ENCODE data around the gene TRA2A. TPM values are rescaled to one million over a fixed set of nuclear protein-coding genes. Genes with fewer than 3 reads are reported as not detected.

TRA2A gene
- total and polyA plus RNA-seq, 10 of the 15 experiments (the other 5 are each of a cell fraction or from before 2014, with no cell fraction given), result 25.0 to 224 (median 91.3) TPM

DNA sequence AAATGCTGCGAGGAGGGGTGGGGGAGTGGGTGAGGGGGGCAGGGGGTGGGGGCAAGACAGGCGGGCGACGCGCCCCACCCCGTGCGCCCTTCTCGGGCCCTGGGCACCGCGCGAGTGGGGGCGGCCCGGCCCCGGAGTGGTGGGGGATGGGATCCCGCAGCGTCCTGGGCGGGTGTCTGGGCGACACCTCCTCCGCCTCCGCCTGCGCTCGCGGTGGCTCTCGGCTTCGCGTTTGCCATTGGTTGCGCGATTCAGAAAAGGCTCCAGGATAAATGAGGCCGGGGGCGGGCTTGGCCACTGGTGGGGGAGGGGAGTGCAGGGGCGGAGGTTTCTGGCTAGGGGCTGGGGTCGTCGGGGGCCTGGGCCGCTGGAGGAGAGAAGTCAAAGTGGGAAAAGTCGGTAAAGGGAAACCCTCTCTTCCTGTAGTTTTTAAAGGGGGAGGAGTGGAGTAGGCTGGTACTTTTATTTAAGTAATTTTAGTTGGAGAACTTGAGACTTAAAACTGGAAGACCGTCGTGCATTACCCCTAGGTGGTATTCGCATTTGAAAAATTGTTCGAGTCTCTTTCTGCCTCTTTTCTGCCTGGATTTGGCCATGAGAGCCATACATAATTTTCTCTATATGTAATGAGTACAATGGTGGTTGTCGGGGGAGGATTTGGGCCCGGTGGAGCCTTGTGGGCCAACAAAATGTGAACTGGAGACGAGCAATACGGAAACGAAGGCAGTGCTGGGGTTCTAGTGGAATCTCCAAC, 60.5 kb downstream of the TRA2A start:
- in situ Hi-C loops (cut with MboI), result no loop called here
- ATAC-seq (peak; percentile 54), FAIRE-seq (no peak), DNase-seq (ENCODE audit: low read depth, low spot score) (no peak)
- no peaks in the 10 kb centered on the region for H4K20me1 ChIP-seq (ENCODE audit: control insufficient read depth, insufficient read depth)
- peak overlapping the region; percentile 29 for H2AFZ ChIP-seq (ENCODE audit: control insufficient read depth, low read depth, low read length)
- POLR2A ChIA-PET, result no interaction called here
- H3K36me3 ChIP-seq (ENCODE audit: control insufficient read depth in 2 of 2, insufficient read depth in 2 of 2, low read length in 1 of 2), result no peaks in the 10 kb centered on the region
- H3K27ac ChIP-seq (ENCODE audit: control insufficient read depth, insufficient read depth), result peak overlapping the region; percentile 94
- H3K9ac ChIP-seq (ENCODE audit: control insufficient read depth, insufficient read depth, low read length), result peak overlapping the region; percentile 96
- peak overlapping the region; percentile 96 for H3K4me3 ChIP-seq
- intact Hi-C loops (cut with micrococcal nuclease; ENCODE audit: unreplicated experiment), result loop anchor here (2.0 to 5.0 kb wide), 5 partner anchors 60 to 289 kb away; partner anchors contain the start of genes CCDC126 and NUP42
- WGBS (ENCODE audit: insufficient coverage, insufficient replicate concordance, low lambda C conversion rate, missing lambda C conversion rate), result under 1% methylated on average over 33 of the region's 44 CpGs
- H3K9me3 ChIP-seq (replicated peaks; ENCODE audit: control insufficient read depth, insufficient read depth, low read length), result no peaks in the 10 kb centered on the region
- H3K4me2 ChIP-seq (ENCODE audit: control insufficient read depth, insufficient read depth), result peak overlapping the region; percentile 85
- H3K79me2 ChIP-seq (ENCODE audit: control insufficient read depth, insufficient read depth, low read length), result peaks cover 79% of the 10 kb centered on the region
- BruUV-seq (replicated peaks), result TSS peak; percentile 75
- SMC1A ChIA-PET (ENCODE audit: uncharacterized antibody, unreplicated experiment), result no interaction called here
- RAD21 ChIA-PET (ENCODE audit: unreplicated experiment), result interaction anchor here (1.8 kb wide), 1 partner anchor 172 kb away, joined by 9 read pairs; the partner anchor contains the start of gene MALSU1
- no peaks in the 10 kb centered on the region for H3K27me3 ChIP-seq (replicated peaks in 1 of 2; ENCODE audit: control insufficient read depth in 2 of 2, insufficient read depth in 2 of 2, low read length in 1 of 2)
- H3K4me1 ChIP-seq (ENCODE audit: control insufficient read depth, insufficient read depth, low read length), result no peaks in the 10 kb centered on the region
- CTCF ChIA-PET, result no interaction called here
- no peak for TF ChIP-seq POU2F2 (IDR thresholded peaks at IDR 0.05; ENCODE audit: borderline replicate concordance, low read depth, low read length)
- TF ChIP-seq NFIC (IDR thresholded peaks at IDR 0.05; ENCODE audit: low read depth, low read length), result peak; percentile 7; the same call in 1 of the 2 replicates
- peak; percentile 76 for TF ChIP-seq POLR2A (IDR thresholded peaks at IDR 0.05; ENCODE audit: low read depth, low read length)
- TF ChIP-seq SUZ12 (IDR thresholded peaks at IDR 0.05; ENCODE audit: unreplicated experiment), result no peak
- TF ChIP-seq RUNX3 (IDR thresholded peaks at IDR 0.05; ENCODE audit: low read length), result peak; percentile 48
- TF ChIP-seq IKZF2 (IDR thresholded peaks at IDR 0.05), result no peak; a peak in 1 of 4 replicates
- TF ChIP-seq RAD21 (IDR thresholded peaks at IDR 0.05; ENCODE audit: insufficient read depth, low read depth, low read length), result no peak
- no peak for TF ChIP-seq FOXM1 (IDR thresholded peaks at IDR 0.05; ENCODE audit: low read depth, low read length)
- no peak for TF ChIP-seq ASH2L (IDR thresholded peaks at IDR 0.05; ENCODE audit: borderline replicate concordance, low read depth)
- no peak for TF ChIP-seq ZSCAN29 (IDR thresholded peaks at IDR 0.05)
- no peak for TF ChIP-seq DPF2 (IDR thresholded peaks at IDR 0.05)
- no peak for TF ChIP-seq SREBF2 (IDR thresholded peaks at IDR 0.05; ENCODE audit: low read length)
- TF ChIP-seq, protein P1, sequence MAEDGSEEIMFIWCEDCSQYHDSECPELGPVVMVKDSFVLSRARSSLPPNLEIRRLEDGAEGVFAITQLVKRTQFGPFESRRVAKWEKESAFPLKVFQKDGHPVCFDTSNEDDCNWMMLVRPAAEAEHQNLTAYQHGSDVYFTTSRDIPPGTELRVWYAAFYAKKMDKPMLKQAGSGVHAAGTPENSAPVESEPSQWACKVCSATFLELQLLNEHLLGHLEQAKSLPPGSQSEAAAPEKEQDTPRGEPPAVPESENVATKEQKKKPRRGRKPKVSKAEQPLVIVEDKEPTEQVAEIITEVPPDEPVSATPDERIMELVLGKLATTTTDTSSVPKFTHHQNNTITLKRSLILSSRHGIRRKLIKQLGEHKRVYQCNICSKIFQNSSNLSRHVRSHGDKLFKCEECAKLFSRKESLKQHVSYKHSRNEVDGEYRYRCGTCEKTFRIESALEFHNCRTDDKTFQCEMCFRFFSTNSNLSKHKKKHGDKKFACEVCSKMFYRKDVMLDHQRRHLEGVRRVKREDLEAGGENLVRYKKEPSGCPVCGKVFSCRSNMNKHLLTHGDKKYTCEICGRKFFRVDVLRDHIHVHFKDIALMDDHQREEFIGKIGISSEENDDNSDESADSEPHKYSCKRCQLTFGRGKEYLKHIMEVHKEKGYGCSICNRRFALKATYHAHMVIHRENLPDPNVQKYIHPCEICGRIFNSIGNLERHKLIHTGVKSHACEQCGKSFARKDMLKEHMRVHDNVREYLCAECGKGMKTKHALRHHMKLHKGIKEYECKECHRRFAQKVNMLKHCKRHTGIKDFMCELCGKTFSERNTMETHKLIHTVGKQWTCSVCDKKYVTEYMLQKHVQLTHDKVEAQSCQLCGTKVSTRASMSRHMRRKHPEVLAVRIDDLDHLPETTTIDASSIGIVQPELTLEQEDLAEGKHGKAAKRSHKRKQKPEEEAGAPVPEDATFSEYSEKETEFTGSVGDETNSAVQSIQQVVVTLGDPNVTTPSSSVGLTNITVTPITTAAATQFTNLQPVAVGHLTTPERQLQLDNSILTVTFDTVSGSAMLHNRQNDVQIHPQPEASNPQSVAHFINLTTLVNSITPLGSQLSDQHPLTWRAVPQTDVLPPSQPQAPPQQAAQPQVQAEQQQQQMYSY (CRISPR knock-in tag; IDR thresholded peaks at IDR 0.05), result no peak
- TF ChIP-seq NBN (IDR thresholded peaks at IDR 0.05), result no peak
- TF ChIP-seq ZNF274 (IDR thresholded peaks at IDR 0.05; ENCODE audit: insufficient read depth, insufficient read length), result no peak
- TF ChIP-seq, protein P2, sequence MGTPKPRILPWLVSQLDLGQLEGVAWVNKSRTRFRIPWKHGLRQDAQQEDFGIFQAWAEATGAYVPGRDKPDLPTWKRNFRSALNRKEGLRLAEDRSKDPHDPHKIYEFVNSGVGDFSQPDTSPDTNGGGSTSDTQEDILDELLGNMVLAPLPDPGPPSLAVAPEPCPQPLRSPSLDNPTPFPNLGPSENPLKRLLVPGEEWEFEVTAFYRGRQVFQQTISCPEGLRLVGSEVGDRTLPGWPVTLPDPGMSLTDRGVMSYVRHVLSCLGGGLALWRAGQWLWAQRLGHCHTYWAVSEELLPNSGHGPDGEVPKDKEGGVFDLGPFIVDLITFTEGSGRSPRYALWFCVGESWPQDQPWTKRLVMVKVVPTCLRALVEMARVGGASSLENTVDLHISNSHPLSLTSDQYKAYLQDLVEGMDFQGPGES (IDR thresholded peaks at IDR 0.05), result no peak

Measured in GM12878 (cell line).